B cell (primary cell): Measurements from ENCODE around the gene EYS.

ENCODE experiments used
- EZH2 ChIP-seq: IDR thresholded peaks from 2 replicates; pipeline ENCODE4 v1.6.1; 2012; ENCODE audit warnings: borderline replicate concordance, low read depth, mild to moderate bottlenecking, moderate library complexity, low read length; ENCODE audit not compliant: insufficient read depth, poor library complexity, severe bottlenecking
- TF ChIP-seq, protein P1 (sequence below): fragments of 200-600 bp; IDR thresholded peaks from one replicate; pipeline ENCODE4 v1.8.0; 2022; ENCODE audit warnings: antibody characterized with exemption, mild to moderate bottlenecking

DNA sequence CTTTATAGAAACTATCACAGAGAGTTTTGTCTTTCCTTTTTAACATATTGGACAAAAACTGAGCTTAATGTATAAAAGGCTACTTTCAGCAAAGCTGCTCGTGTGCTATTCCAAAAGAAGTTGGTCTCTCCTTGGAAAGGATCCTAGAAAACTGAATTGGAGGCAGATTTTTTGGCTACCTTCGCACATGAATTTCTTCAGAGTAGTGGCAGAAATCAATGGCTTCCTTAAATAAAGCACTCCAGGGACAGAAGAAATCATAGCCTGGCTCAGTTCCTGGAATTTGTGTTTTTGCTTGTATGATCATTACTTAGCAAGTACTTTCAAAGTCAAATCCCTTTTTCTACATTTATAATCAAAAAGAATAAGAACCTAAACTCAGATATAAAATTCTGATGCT lies 1291.1 kb downstream of the EYS start:
- TF ChIP-seq, protein P1, sequence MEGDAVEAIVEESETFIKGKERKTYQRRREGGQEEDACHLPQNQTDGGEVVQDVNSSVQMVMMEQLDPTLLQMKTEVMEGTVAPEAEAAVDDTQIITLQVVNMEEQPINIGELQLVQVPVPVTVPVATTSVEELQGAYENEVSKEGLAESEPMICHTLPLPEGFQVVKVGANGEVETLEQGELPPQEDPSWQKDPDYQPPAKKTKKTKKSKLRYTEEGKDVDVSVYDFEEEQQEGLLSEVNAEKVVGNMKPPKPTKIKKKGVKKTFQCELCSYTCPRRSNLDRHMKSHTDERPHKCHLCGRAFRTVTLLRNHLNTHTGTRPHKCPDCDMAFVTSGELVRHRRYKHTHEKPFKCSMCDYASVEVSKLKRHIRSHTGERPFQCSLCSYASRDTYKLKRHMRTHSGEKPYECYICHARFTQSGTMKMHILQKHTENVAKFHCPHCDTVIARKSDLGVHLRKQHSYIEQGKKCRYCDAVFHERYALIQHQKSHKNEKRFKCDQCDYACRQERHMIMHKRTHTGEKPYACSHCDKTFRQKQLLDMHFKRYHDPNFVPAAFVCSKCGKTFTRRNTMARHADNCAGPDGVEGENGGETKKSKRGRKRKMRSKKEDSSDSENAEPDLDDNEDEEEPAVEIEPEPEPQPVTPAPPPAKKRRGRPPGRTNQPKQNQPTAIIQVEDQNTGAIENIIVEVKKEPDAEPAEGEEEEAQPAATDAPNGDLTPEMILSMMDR = no peak
- no peak for TF ChIP-seq EZH2
